Chondrocyte (in vitro differentiated cells): ENCODE results near the gene LRRC27. TPM values are rescaled to one million over a fixed set of nuclear protein-coding genes. Genes with fewer than 3 reads are reported as not detected.

Source experiments
- DNase-seq: peaks from one replicate; pipeline ENCODE4 v3.0.0; 2021; ENCODE audit warnings: mixed read lengths, low spot score
- H3K27ac Mint-ChIP-seq: one replicate; pipeline ENCODE4 v1.8.0; 2021; ENCODE audit warnings: mild to moderate bottlenecking, moderate library complexity, mixed read lengths; ENCODE audit not compliant: unreplicated experiment
- H3K27me3 Mint-ChIP-seq: 2 replicates; pipeline ENCODE4 v1.8.0; 2021; ENCODE audit warnings: low read depth, mixed read lengths
- H3K36me3 Mint-ChIP-seq: 2 replicates; pipeline ENCODE4 v1.8.0; 2021; ENCODE audit warnings: low read depth, mixed read lengths
- H3K4me1 Mint-ChIP-seq: 2 replicates; pipeline ENCODE4 v1.8.0; 2021; ENCODE audit warnings: low read depth, mild to moderate bottlenecking, mixed read lengths
- H3K4me3 Mint-ChIP-seq: one replicate; pipeline ENCODE4 v1.8.0; 2021; ENCODE audit warnings: mild to moderate bottlenecking, moderate library complexity, mixed read lengths; ENCODE audit not compliant: unreplicated experiment
- H3K9me3 Mint-ChIP-seq: 2 replicates; pipeline ENCODE4 v1.8.0; 2021; ENCODE audit warnings: low read depth, mixed read lengths
- total RNA-seq: library from RNA; stranded (reverse); gene quantifications from 3 replicates; pipeline ENCODE4 v1.2.1, GENCODE V29; 2021
- TF ChIP-seq, protein P1 (sequence below): fragments of 200-600 bp; sonication (generic); IDR thresholded peaks from 2 replicates; pipeline ENCODE4 v1.5.0; 2021; ENCODE audit warnings: antibody characterized with exemption, mild to moderate bottlenecking, moderate library complexity

LRRC27 gene
- total RNA-seq, 1 donor from 2014 or later: 13.2 TPM

DNA sequence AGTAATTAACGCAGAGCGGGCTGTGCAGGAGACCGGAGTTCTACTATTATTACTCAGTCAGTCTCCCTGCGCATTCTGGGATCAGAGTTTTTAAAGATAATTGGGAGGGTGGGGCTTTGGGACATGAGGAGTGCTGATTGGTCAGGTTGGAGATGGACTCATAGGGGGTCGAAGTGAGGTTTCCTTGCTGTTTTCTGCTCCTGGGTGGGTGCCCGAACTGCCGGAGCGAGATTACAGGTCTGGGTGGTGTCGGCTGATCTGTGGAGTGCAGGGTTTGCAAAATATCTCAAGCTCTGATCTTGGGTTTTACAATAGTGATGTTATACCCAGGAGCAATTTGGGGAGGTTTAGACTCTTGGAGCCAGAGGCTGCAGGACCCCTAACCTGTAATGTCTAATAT is 3.9 kb upstream of the LRRC27 start:
- Mint-ChIP-seq H3K9me3 (no peaks in the 10 kb centered on the region), H3K4me3 (peak overlapping the region; percentile 98), H3K27ac (no peak overlapping the region), H3K36me3 (peaks cover 9% of the 10 kb centered on the region), H3K27me3 (no peaks in the 10 kb centered on the region), H3K4me1 (peaks cover 54% of the 10 kb centered on the region)
- DNase-seq: peak; percentile 14
- TF ChIP-seq, protein P1, sequence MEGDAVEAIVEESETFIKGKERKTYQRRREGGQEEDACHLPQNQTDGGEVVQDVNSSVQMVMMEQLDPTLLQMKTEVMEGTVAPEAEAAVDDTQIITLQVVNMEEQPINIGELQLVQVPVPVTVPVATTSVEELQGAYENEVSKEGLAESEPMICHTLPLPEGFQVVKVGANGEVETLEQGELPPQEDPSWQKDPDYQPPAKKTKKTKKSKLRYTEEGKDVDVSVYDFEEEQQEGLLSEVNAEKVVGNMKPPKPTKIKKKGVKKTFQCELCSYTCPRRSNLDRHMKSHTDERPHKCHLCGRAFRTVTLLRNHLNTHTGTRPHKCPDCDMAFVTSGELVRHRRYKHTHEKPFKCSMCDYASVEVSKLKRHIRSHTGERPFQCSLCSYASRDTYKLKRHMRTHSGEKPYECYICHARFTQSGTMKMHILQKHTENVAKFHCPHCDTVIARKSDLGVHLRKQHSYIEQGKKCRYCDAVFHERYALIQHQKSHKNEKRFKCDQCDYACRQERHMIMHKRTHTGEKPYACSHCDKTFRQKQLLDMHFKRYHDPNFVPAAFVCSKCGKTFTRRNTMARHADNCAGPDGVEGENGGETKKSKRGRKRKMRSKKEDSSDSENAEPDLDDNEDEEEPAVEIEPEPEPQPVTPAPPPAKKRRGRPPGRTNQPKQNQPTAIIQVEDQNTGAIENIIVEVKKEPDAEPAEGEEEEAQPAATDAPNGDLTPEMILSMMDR: no peak

DNA sequence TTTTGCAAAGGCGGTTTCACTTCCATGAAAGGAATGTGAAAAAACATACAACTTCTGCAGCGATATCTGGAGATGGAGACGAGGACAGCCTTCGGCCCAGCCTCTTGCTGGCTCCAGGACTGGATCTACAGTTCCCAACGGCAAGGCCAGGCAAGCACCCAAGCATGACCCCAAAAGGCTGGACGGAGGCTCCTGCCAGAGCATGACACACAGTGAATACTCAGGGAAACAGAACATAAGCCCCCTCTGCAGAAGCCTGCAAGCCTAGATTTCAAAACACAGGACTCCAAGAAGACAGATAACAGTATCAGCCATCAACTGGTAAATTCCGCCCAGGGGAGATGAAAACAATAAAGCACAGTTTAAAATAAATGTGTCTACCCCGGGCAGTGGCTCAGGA is 3.3 kb upstream of the LRRC27 start:
- peak; percentile 32 for DNase-seq
- H3K4me3 Mint-ChIP-seq: peak overlapping the region; percentile 98
- TF ChIP-seq, protein P1: no peak
- peaks cover 54% of the 10 kb centered on the region for H3K4me1 Mint-ChIP-seq
- H3K27me3 Mint-ChIP-seq: no peaks in the 10 kb centered on the region
- H3K27ac Mint-ChIP-seq: no peak overlapping the region
- no peaks in the 10 kb centered on the region for H3K9me3 Mint-ChIP-seq
- peaks cover 9% of the 10 kb centered on the region for H3K36me3 Mint-ChIP-seq

DNA sequence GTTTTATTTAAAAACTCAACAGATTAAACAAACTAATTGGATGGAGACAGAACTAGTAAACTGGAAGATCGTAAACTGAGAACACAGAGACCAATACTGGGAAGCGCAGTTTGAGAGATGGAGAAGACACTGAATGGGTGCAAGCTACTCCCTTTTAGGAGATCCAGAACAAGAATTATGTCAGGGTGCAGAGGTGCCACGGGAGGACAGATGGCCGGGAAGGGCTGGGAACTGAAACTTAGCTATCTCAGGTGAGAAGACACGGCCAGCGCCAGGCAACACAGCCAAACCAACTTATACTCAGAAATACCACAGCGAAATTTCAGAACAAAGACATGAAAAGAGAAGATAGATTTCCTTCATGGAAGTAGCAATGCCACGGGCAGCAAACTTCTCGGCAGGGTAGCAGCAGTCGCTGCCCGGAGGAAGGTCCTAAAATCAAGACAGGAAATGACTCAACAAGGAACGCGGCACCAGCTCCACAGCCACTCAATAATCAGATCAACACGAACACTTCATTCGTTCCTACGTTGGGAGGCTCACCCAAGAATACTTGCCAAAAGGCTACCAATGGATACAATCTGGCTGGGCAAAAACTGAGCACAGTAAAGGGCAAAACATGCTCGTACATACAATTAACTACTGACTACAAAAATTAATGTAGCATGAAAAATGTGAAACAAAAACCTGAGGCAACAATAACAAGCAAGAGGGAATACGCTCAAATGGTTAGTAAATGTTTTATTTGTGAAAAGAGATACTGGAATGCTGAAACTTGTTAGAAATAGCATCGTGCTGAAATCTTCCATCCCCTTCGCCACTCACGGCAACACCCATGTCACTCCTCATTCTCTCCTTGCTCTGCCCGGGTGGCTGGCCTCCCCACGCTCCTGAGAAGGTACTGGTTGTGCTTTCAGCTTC is 2.2 kb upstream of the LRRC27 start:
- peak overlapping the region; percentile 98 for H3K4me3 Mint-ChIP-seq
- peak; percentile 36 for DNase-seq
- no peaks in the 10 kb centered on the region for H3K27me3 Mint-ChIP-seq
- peaks cover 51% of the 10 kb centered on the region for H3K4me1 Mint-ChIP-seq
- H3K27ac Mint-ChIP-seq: peak overlapping the region; percentile 90
- H3K36me3 Mint-ChIP-seq: peaks cover 5% of the 10 kb centered on the region
- H3K9me3 Mint-ChIP-seq: no peaks in the 10 kb centered on the region
- TF ChIP-seq, protein P1: no peak

DNA sequence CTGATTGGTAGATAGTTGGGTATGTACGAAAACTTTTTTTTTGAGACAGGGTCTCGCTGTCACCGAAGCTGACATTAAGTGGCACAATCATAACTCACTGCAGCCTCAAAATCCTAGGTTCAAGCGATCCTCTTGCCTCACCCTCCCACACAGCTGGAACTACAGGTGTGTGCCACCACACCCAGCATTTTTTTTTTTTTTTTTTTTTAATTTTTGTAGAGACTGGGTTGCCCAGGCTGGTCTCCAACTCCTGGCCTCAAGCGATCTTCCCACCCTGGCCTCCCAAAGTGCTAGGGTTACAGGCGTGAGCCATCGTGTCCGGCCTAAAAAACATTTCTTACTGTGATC is 1.5 kb upstream of the LRRC27 start:
- peak; percentile 22 for DNase-seq
- Mint-ChIP-seq H3K27ac (peak overlapping the region; percentile 90), H3K9me3 (no peaks in the 10 kb centered on the region), H3K4me3 (peak overlapping the region; percentile 98), H3K36me3 (peaks cover 2% of the 10 kb centered on the region), H3K27me3 (no peaks in the 10 kb centered on the region), H3K4me1 (peaks cover 51% of the 10 kb centered on the region)
- TF ChIP-seq, protein P1: no peak

DNA sequence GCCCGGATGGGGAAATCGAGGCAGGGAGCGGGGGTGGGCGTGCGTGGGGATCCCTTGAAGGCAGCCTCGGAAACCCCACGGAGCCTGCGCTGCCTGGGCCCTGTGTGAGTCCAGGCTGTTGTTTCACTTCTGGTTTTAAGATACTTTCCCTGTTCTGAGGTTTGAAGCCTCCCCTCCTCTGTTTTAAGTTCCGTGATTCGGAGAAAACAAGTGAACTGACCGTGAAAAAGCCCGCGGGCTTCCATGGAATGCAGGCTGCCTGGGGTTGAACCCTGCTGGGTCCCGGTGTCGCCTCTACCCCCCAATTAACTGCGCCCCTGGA is 401 bp downstream of the LRRC27 start:
- no peaks in the 10 kb centered on the region for H3K36me3 Mint-ChIP-seq
- no peaks in the 10 kb centered on the region for H3K27me3 Mint-ChIP-seq
- no peak overlapping the region for H3K27ac Mint-ChIP-seq
- TF ChIP-seq, protein P1: no peak
- peak; percentile 22 for DNase-seq
- H3K4me1 Mint-ChIP-seq: peaks cover 57% of the 10 kb centered on the region
- H3K4me3 Mint-ChIP-seq: peak overlapping the region; percentile 98
- no peaks in the 10 kb centered on the region for H3K9me3 Mint-ChIP-seq
